ENCODE data around the gene AHI1. TPM values are rescaled to one million over a fixed set of nuclear protein-coding genes. Genes with fewer than 3 reads are reported as not detected.

Gene AHI1
- total RNA-seq, 4 donors from 2014 or later: 9.2 to 16.5 (median 11.7) TPM

DNA sequence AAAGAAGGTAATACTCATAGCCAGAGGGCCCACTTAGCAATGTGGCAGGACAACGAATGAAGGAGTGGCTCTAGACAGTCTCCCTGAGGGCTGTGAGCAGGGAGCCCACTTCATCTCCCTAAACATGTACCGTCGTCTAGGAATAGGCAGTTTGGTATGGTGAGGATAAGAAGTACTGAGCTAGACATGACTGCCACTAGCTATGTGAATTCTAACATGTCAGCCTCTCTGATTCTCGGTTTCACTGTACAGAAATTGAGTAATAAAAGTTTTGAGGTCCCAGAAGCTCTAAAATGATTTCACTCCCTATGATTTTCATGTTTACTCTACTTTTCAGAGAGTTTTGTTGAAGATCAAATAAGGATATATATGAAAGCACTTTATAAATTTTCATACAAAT lies 107.1 kb downstream of the AHI1 start:
- intact Hi-C loops (cut with DNase I; ENCODE audit: low total_unique reads): no loop called here
- WGBS, 2 donors: 69 to 78% methylated on average over 4 of the region's 4 CpGs
- no peak overlapping the region for H3K4me3 ChIP-seq (ENCODE audit: low read depth, poor library complexity, severe bottlenecking)
- TF ChIP-seq, protein P1, sequence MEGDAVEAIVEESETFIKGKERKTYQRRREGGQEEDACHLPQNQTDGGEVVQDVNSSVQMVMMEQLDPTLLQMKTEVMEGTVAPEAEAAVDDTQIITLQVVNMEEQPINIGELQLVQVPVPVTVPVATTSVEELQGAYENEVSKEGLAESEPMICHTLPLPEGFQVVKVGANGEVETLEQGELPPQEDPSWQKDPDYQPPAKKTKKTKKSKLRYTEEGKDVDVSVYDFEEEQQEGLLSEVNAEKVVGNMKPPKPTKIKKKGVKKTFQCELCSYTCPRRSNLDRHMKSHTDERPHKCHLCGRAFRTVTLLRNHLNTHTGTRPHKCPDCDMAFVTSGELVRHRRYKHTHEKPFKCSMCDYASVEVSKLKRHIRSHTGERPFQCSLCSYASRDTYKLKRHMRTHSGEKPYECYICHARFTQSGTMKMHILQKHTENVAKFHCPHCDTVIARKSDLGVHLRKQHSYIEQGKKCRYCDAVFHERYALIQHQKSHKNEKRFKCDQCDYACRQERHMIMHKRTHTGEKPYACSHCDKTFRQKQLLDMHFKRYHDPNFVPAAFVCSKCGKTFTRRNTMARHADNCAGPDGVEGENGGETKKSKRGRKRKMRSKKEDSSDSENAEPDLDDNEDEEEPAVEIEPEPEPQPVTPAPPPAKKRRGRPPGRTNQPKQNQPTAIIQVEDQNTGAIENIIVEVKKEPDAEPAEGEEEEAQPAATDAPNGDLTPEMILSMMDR (IDR thresholded peaks at IDR 0.05): no peak
- TF ChIP-seq POLR2A (IDR thresholded peaks at IDR 0.05): no peak
- no peak for DNase-seq (ENCODE audit: low spot score in 2 of 2)

DNA sequence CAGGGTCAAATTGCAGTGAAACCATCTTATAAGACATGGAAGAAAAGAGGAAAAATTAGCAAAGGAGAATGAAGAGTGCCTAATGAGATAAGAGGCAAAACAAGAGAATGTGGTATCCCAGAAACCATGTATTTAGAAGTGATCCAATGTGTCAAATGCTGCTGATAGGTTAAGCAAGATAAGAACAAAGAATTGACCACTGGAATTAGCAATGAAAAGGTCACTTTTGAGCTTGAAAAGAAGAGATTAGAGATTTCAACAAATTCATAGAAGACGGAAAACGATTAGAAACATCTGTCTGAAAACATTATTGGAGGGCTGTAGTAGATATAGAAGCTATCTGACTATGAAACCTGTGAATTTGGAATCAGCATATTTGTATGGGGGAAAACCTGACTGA lies 112.2 kb downstream of the AHI1 start:
- DNase-seq (ENCODE audit: low spot score in 2 of 2): no peak
- H3K4me3 ChIP-seq (ENCODE audit: low read depth, poor library complexity, severe bottlenecking): no peak overlapping the region
- intact Hi-C loops (cut with DNase I; ENCODE audit: low total_unique reads): no loop called here
- WGBS, 2 donors: 89 to 94% methylated on average over 2 of the region's 2 CpGs
- no peak for TF ChIP-seq POLR2A (IDR thresholded peaks at IDR 0.05)
- TF ChIP-seq, protein P1 (IDR thresholded peaks at IDR 0.05): no peak

GRCh38 chr6:135383766-135384165 lies 113.8 kb downstream of the AHI1 start:
- TF ChIP-seq, protein P1 (IDR thresholded peaks at IDR 0.05): no peak
- TF ChIP-seq POLR2A (IDR thresholded peaks at IDR 0.05): no peak
- 71 to 75% methylated on average over 3 of the region's 3 CpGs for WGBS, 2 donors
- H3K4me3 ChIP-seq (ENCODE audit: low read depth, poor library complexity, severe bottlenecking): no peak overlapping the region
- no peak for DNase-seq (ENCODE audit: low spot score in 2 of 2)
- intact Hi-C loops (cut with DNase I; ENCODE audit: low total_unique reads): no loop called here

DNA sequence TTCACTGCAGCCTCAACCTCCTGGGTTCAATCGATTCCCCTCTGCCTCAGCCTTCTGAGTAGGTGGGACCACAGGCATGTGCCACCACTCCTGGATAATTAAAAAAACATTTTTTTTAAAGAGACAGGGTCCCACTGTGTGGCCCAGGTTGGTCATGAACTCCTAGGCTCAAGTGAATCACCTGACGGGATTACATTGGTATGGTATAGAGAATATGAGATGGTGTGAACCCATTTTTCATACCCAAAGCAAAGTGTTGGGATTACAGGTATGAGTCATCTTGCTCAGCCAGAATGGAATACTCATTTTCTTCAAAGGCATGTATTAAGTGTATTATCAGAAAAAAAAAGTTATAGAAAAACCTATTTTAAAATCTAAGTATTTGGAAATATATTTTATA lies 114.2 kb downstream of the AHI1 start:
- intact Hi-C loops (cut with DNase I; ENCODE audit: low total_unique reads): no loop called here
- no peak overlapping the region for H3K4me3 ChIP-seq (ENCODE audit: low read depth, poor library complexity, severe bottlenecking)
- WGBS, 2 donors: 82 to 98% methylated on average over 2 of the region's 2 CpGs
- TF ChIP-seq, protein P1 (IDR thresholded peaks at IDR 0.05): no peak
- no peak for TF ChIP-seq POLR2A (IDR thresholded peaks at IDR 0.05)
- DNase-seq (ENCODE audit: low spot score in 2 of 2): no peak

DNA sequence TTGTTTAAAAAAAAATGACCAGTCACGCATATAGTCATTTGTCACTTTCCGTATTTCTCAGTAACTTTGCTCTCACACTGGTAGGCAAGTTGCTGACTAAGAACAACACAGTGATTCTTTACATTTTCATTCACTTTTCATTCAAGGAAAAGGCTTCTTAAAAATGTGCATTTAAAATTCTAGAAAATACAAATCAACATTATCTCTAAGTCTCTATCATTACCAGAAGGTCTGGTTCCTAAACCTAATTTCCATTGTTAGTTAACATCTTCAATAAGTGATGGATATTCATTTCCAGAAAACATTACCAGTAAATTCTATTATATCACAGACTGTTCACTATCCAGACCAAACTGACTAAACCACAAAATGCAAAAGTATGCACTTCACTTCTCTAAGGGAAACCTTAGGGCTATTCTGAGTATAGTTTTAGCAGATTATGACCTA lies 115.3 kb downstream of the AHI1 start:
- TF ChIP-seq, protein P1 (IDR thresholded peaks at IDR 0.05): no peak
- no peak for TF ChIP-seq POLR2A (IDR thresholded peaks at IDR 0.05)
- WGBS, 2 donors: 48 to 49% methylated on average over 2 of the region's 2 CpGs
- intact Hi-C loops (cut with DNase I; ENCODE audit: low total_unique reads): no loop called here

DNA sequence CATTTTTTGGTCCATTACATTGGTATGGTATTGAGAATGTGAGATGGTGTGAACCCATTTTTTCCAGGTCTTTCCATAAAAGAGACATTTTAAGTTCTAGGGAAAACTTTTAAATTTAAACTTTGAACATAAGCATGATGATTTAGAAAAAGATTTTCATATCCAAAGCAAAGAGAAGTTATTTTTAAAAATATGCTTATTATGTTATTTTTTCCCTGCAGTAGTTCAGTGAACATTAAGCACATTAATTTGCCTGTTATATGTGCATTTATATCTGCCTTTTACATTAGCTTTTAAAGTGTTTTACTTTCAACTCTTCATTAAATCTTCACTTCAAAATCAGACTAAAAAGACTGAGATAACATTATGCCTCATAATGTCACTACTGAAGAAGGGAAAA lies 116.7 kb downstream of the AHI1 start:
- intact Hi-C loops (cut with DNase I; ENCODE audit: low total_unique reads): no loop called here
- no peak for DNase-seq (ENCODE audit: low spot score in 2 of 2)
- TF ChIP-seq, protein P1 (IDR thresholded peaks at IDR 0.05): no peak
- TF ChIP-seq POLR2A (IDR thresholded peaks at IDR 0.05): no peak
- H3K4me3 ChIP-seq (ENCODE audit: low read depth, poor library complexity, severe bottlenecking): no peak overlapping the region

More for the DNA sequence above, 115.3 kb downstream of the AHI1 start:
- H3K4me3 ChIP-seq (ENCODE audit: low read depth, poor library complexity, severe bottlenecking): no peak overlapping the region
- DNase-seq (ENCODE audit: low spot score in 2 of 2): no peak
